ENCODE data around the gene DGKB. TPM values are rescaled to one million over a fixed set of nuclear protein-coding genes. Genes with fewer than 3 reads are reported as not detected.

DGKB gene
- total RNA-seq, 6 experiments from 2014 or later, result 0.11 to 0.16 (median 0.13) TPM; not detected in 2

DNA sequence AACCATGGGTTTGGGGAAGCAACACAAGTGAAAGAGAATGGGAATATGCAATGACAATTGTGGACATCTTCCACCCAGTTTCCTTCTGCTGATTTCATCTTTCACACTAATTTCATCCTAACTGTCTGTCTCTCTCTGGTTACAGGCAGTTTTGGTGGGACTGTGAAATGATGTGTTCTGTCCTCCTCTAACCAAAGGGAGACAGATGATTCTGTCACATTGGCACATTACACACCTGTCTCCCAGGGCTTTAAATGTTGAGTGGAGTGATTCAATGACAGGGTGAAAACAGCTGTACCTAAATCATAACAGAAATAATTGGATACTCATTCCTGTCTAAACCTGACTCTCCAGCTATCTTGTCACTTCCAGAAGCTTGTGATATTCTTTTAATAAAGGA is 60.0 kb downstream of the DGKB start:
- Histone ChIP-seq H3K27ac (no peak overlapping the region), H3K4me3 (no peak overlapping the region), H3K27me3 (no peaks in the 10 kb centered on the region), H3K36me3 (no peaks in the 10 kb centered on the region), H3K4me1 (no peaks in the 10 kb centered on the region), H3K9me3 (no peaks in the 10 kb centered on the region)
- intact Hi-C loops (cut with DNase I), result no loop called here
- ATAC-seq (no peak), DNase-seq (no peak)
- TF ChIP-seq CTCF (IDR thresholded peaks at IDR 0.05), result no peak
- no peak for TF ChIP-seq POLR2A (IDR thresholded peaks at IDR 0.05)

GRCh38 chr7:14841869-14842268 is 60.7 kb downstream of the DGKB start:
- 67% methylated on average over 1 of the region's 1 CpG for WGBS (ENCODE audit: insufficient coverage, low coverage, low lambda C conversion rate, missing lambda C conversion rate)
- H3K4me3 ChIP-seq, result no peak overlapping the region
- no peak for TF ChIP-seq CTCF (IDR thresholded peaks at IDR 0.05)
- TF ChIP-seq POLR2A (IDR thresholded peaks at IDR 0.05), result no peak
- H3K27me3 ChIP-seq, result no peaks in the 10 kb centered on the region
- H3K27ac ChIP-seq, result no peak overlapping the region
- no peak for DNase-seq
- H3K36me3 ChIP-seq, result no peaks in the 10 kb centered on the region
- no peaks in the 10 kb centered on the region for H3K4me1 ChIP-seq
- H3K9me3 ChIP-seq, result no peaks in the 10 kb centered on the region
- intact Hi-C loops (cut with DNase I), result no loop called here
- no peak for ATAC-seq

DNA sequence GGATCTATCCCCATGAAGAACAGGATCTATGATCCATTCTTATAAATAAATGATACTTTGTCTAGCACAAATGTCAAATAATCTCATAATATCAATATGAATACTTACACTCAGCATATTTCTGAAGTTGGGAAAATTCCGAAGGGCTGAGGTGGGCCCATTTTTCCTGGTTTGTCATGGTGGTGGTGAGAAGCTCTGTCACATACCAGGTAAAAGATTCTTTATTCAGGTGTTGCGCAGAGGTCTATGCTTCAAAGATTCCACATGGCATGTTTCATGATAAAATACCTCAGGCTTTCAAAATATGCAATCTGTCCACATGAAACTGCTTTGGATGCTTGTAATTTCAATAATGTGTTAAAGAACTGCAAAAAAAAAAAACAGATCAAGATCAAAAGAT is 61.5 kb downstream of the DGKB start:
- no peaks in the 10 kb centered on the region for H3K9me3 ChIP-seq
- H3K27ac ChIP-seq, result no peak overlapping the region
- H3K4me1 ChIP-seq, result no peaks in the 10 kb centered on the region
- no peak for TF ChIP-seq POLR2A (IDR thresholded peaks at IDR 0.05)
- no peak for TF ChIP-seq CTCF (IDR thresholded peaks at IDR 0.05)
- 74% methylated on average over 2 of the region's 2 CpGs for WGBS (ENCODE audit: insufficient coverage, low coverage, low lambda C conversion rate, missing lambda C conversion rate)
- H3K36me3 ChIP-seq, result no peaks in the 10 kb centered on the region
- ATAC-seq (no peak), DNase-seq (no peak)
- no peak overlapping the region for H3K4me3 ChIP-seq
- H3K27me3 ChIP-seq, result no peaks in the 10 kb centered on the region
- intact Hi-C loops (cut with DNase I), result no loop called here

GRCh38 chr7:14839307-14839706 is 63.2 kb downstream of the DGKB start:
- no peak for DNase-seq
- Histone ChIP-seq H3K4me3 (no peak overlapping the region), H3K27ac (no peak overlapping the region), H3K4me1 (no peaks in the 10 kb centered on the region), H3K9me3 (no peaks in the 10 kb centered on the region), H3K36me3 (no peaks in the 10 kb centered on the region), H3K27me3 (no peaks in the 10 kb centered on the region)
- intact Hi-C loops (cut with DNase I), result no loop called here
- 80% methylated on average over 1 of the region's 1 CpG for WGBS (ENCODE audit: insufficient coverage, low coverage, low lambda C conversion rate, missing lambda C conversion rate)
- ATAC-seq, result no peak
- TF ChIP-seq CTCF (IDR thresholded peaks at IDR 0.05), result no peak
- TF ChIP-seq POLR2A (IDR thresholded peaks at IDR 0.05), result no peak

GRCh38 chr7:14837216-14837615 is 65.3 kb downstream of the DGKB start:
- Histone ChIP-seq H3K27ac (no peak overlapping the region), H3K4me3 (no peak overlapping the region), H3K9me3 (no peaks in the 10 kb centered on the region), H3K36me3 (no peaks in the 10 kb centered on the region), H3K4me1 (no peaks in the 10 kb centered on the region), H3K27me3 (no peaks in the 10 kb centered on the region)
- ATAC-seq (no peak), DNase-seq (no peak)
- intact Hi-C loops (cut with DNase I), result no loop called here
- no peak for TF ChIP-seq CTCF (IDR thresholded peaks at IDR 0.05)
- TF ChIP-seq POLR2A (IDR thresholded peaks at IDR 0.05), result no peak
